Mesenchymal stem cell (in vitro differentiated cells and primary cell): ENCODE results near the gene TCF25.
A peak's percentile ranks its signal among the peaks of the same experiment; 100 is the strongest.

ENCODE experiments used
- DNase-seq: peaks from one replicate; pipeline ENCODE4 v3.0.0-alpha.2; 2013
- H2AFZ ChIP-seq: one replicate; pipeline ENCODE4 v1.6.1; 2013; ENCODE audit warnings: low read depth, mild to moderate bottlenecking, control low read depth, inconsistent platforms, low read length, moderate library complexity
- H2AK5ac ChIP-seq: 2 replicates; pipeline ENCODE4 v1.6.1; 2013; ENCODE audit warnings: low read length, moderate library complexity, mild to moderate bottlenecking, inconsistent platforms; ENCODE audit not compliant: severe bottlenecking
- H2BK120ac ChIP-seq: one replicate; pipeline ENCODE4 v1.6.1; 2013; ENCODE audit warnings: low read depth, mild to moderate bottlenecking, inconsistent platforms, low read length, moderate library complexity
- H2BK12ac ChIP-seq, 2 experiments: one replicate each; pipeline ENCODE4 v1.6.1; 2013; ENCODE audit warnings: inconsistent platforms in 2 of 2, low read length in 2 of 2, mild to moderate bottlenecking in 2 of 2, moderate library complexity in 2 of 2, control low read depth in 1 of 2
- H2BK15ac ChIP-seq: one replicate; pipeline ENCODE4 v1.6.1; 2013; ENCODE audit warnings: mild to moderate bottlenecking, low read depth, inconsistent platforms; ENCODE audit not compliant: poor library complexity, severe bottlenecking
- H2BK5ac ChIP-seq: 2 replicates; pipeline ENCODE4 v1.6.1; 2013; ENCODE audit warnings: low read depth, mild to moderate bottlenecking, low read length, control low read depth, inconsistent platforms; ENCODE audit not compliant: poor library complexity, severe bottlenecking
- H3K14ac ChIP-seq, 2 experiments: one replicate each; pipeline ENCODE4 v1.6.1; 2013; ENCODE audit warnings: inconsistent platforms in 2 of 2, low read length in 2 of 2, control low read depth in 1 of 2, mild to moderate bottlenecking in 1 of 2, moderate library complexity in 1 of 2
- H3K18ac ChIP-seq, 2 experiments: one replicate each; pipeline ENCODE4 v1.6.1; 2013; ENCODE audit warnings: inconsistent platforms in 2 of 2, low read length in 2 of 2, control low read depth in 1 of 2, low read depth in 1 of 2, mild to moderate bottlenecking in 1 of 2
- H3K23ac ChIP-seq, 2 experiments: one replicate each; pipeline ENCODE4 v1.6.1; 2013; ENCODE audit warnings: inconsistent platforms in 2 of 2, low read length in 2 of 2, mild to moderate bottlenecking in 2 of 2, moderate library complexity in 2 of 2, control low read depth in 1 of 2
- H3K27ac ChIP-seq: 2 replicates; pipeline ENCODE4 v1.5.1; 2013; ENCODE audit warnings: mild to moderate bottlenecking, moderate library complexity, low read length, control low read depth, inconsistent platforms; ENCODE audit not compliant: poor library complexity, severe bottlenecking
- H3K27me3 ChIP-seq, 2 experiments: 2 replicates each; pipeline versions ENCODE4 v1.6.1 to v1.7.0; 2013; ENCODE audit warnings: low read length in 2 of 2, mild to moderate bottlenecking in 2 of 2, moderate library complexity in 2 of 2, control low read depth in 1 of 2, inconsistent platforms in 1 of 2; ENCODE audit not compliant: control insufficient read depth in 1 of 2, insufficient read depth in 1 of 2
- H3K36me3 ChIP-seq, 2 experiments: 2 replicates each; pipeline versions ENCODE4 v1.6.1 to v1.7.0; 2013; ENCODE audit warnings: low read length in 2 of 2, control low read depth in 1 of 2, inconsistent platforms in 1 of 2, low read depth in 1 of 2, mild to moderate bottlenecking in 1 of 2; ENCODE audit not compliant: insufficient read depth in 2 of 2, control insufficient read depth in 1 of 2
- H3K4ac ChIP-seq, 2 experiments: one replicate each; pipeline ENCODE4 v1.6.1; 2013; ENCODE audit warnings: inconsistent platforms in 2 of 2, low read length in 2 of 2, mild to moderate bottlenecking in 2 of 2, moderate library complexity in 2 of 2, control low read depth in 1 of 2, low read depth in 1 of 2
- H3K4me1 ChIP-seq: 2 replicates; pipeline ENCODE4 v1.6.1; 2013; ENCODE audit warnings: low read depth, low read length, control low read depth; ENCODE audit not compliant: control insufficient read depth, insufficient read depth
- H3K4me2 ChIP-seq: 2 replicates; pipeline ENCODE4 v1.6.1; 2013; ENCODE audit warnings: low read length, mild to moderate bottlenecking, inconsistent platforms; ENCODE audit not compliant: poor library complexity, severe bottlenecking
- H3K4me3 ChIP-seq, 2 experiments: 2 replicates each; pipeline versions ENCODE4 v1.5.1 to v1.7.0; 2013; ENCODE audit warnings: low read length in 2 of 2, mild to moderate bottlenecking in 2 of 2, control low read depth in 1 of 2, low read depth in 1 of 2; ENCODE audit not compliant: insufficient read depth in 1 of 2
- H3K79me1 ChIP-seq: replicated peaks from 2 replicates; pipeline ENCODE4 v1.6.1; 2013; ENCODE audit warnings: mild to moderate bottlenecking, control low read depth, low read length, inconsistent platforms; ENCODE audit not compliant: poor library complexity, severe bottlenecking
- H3K9ac ChIP-seq: 2 replicates; pipeline ENCODE4 v1.7.0; 2013; ENCODE audit warnings: mild to moderate bottlenecking, low read length, moderate library complexity
- H3K9me3 ChIP-seq: 2 replicates; pipeline ENCODE4 v1.7.0; 2013; ENCODE audit warnings: mild to moderate bottlenecking, low read length; ENCODE audit not compliant: control insufficient read depth
- H4K8ac ChIP-seq: one replicate; pipeline ENCODE4 v1.6.1; 2013; ENCODE audit warnings: inconsistent platforms, mild to moderate bottlenecking, low read length, moderate library complexity
- H4K91ac ChIP-seq: one replicate; pipeline ENCODE4 v1.6.1; 2013; ENCODE audit warnings: mild to moderate bottlenecking, low read length, inconsistent platforms
- WGBS: methylation state at CpG from one replicate; pipeline ENCODE4 v1.1.7; 2013; ENCODE audit warnings: mixed read lengths; 5-methylcytosine and 5-hydroxymethylcytosine counted together

The TCF25 gene

DNA sequence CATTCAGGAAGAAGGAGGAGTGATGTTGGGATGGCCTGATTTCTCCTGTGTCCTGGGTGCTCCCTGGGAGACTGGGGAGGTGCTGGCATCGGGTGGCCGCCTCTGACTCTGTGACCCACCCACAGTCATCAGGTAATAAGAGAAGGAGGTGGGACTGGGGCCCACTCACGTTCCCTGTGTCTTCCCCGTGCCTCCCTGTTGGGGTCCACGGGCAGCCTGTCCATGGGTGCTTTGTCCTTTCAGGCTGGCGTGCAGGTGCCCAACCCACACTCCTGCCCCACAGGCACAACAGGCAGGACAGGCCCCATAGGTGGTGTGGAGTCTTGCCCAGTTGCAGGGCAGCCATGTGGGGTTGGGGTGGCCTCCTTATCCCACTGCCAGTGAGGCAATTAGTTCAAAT, 79.2 kb downstream of the TCF25 start:
- peaks cover 15% of the 10 kb centered on the region for H3K4me1 ChIP-seq
- WGBS, result 97% methylated on average over 5 of the region's 6 CpGs
- no peak overlapping the region for H2BK120ac ChIP-seq
- H3K27ac ChIP-seq, result no peak overlapping the region
- H3K36me3 ChIP-seq, result peaks cover 23 to 38% of the 10 kb centered on the region in 2 experiments
- no peak overlapping the region for H3K4me3 ChIP-seq
- no peak overlapping the region for H2AK5ac ChIP-seq
- no peak overlapping the region for H3K9ac ChIP-seq
- no peak overlapping the region for H2AFZ ChIP-seq
- peaks cover 46% of the 10 kb centered on the region for H3K79me1 ChIP-seq
- peak overlapping the region; percentile 48 for H4K91ac ChIP-seq
- no peak overlapping the region for H2BK5ac ChIP-seq
- no peaks in the 10 kb centered on the region for H3K9me3 ChIP-seq
- no peak overlapping the region for H3K18ac ChIP-seq
- no peak overlapping the region for H3K4me2 ChIP-seq
- H2BK15ac ChIP-seq, result no peak overlapping the region
- peaks cover 0 to 2% of the 10 kb centered on the region in 2 experiments for H3K27me3 ChIP-seq
- no peak overlapping the region for H4K8ac ChIP-seq
- no peak for DNase-seq
- no peak overlapping the region for H3K4ac ChIP-seq
- H3K14ac ChIP-seq, result no peak overlapping the region
- no peak overlapping the region for H2BK12ac ChIP-seq
- H3K23ac ChIP-seq, result peak overlapping the region in 1 of 2 experiments; percentile 16

DNA sequence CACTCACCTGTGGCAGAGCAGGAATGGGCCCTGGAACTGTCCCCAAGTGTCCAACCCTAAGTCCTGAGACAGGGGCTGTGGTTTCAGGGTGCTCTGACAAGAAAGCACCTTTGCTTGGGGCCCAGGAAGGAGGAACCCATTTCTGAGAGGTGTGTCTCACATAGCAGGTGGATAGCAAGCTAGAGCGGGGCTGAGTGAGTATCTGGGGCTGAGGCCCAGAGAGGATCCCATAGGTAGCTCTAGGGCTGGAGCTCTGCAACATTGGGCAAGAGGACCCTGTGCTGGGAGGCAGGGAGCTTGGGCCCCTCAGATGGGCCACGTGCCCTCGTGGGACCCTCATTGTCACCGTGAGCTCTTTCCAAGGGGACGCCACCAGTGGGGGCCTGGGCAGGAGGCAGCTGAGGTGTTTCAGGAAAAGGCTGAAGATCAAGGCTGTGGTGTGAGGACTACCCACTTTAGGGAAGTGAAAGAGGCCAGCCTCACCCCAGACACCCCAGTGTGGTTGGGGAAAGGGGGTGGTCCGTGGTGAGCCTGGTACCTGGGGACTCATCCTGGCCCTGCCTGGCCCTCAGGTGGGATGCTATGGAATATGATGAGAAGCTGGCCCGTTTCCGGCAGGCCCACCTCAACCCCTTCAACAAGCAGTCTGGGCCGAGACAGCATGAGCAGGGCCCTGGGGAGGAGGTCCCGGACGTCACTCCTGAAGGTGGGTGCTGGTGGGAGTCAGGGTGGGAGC, 80.4 kb downstream of the TCF25 start:
- no peak for DNase-seq
- Histone ChIP-seq H3K4me2 (no peak overlapping the region), H3K27ac (no peak overlapping the region), H3K36me3 (peaks cover 36 to 51% of the 10 kb centered on the region in 2 experiments), H3K79me1 (peaks cover 46% of the 10 kb centered on the region), H3K27me3 (no peaks in the 10 kb centered on the region), H2BK5ac (no peak overlapping the region), H2AK5ac (no peak overlapping the region), H4K8ac (peak overlapping the region; percentile 2), H3K18ac (no peak overlapping the region), H2BK120ac (no peak overlapping the region), H2BK15ac (no peak overlapping the region), H2BK12ac (no peak overlapping the region), H3K4ac (no peak overlapping the region), H4K91ac (no peak overlapping the region), H3K4me3 (no peak overlapping the region), H2AFZ (no peak overlapping the region), H3K4me1 (peaks cover 13% of the 10 kb centered on the region), H3K14ac (no peak overlapping the region), H3K9ac (no peak overlapping the region), H3K23ac (no peak overlapping the region), H3K9me3 (no peaks in the 10 kb centered on the region)
- WGBS, result over 99% methylated on average over 11 of the region's 11 CpGs

DNA sequence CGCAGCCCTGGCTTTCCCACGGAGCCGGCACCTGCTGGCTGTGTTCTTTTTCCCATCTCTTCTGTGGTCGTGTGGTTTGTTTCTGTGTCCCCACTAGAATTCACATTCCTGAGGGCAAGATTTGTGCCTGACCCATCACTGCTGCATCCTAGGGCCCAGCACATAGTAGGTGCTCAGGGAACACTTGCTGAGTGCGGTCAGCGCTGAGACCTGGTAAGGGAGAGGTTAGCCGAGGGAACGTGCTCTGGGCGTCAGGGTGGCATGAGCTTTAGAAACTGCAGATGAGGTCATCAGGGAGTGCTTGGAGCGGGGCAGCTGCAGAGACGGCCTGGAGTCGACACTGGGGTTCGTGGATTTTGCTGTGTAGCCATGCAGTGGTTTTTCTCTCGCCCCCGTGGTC, 81.1 kb downstream of the TCF25 start:
- no peak overlapping the region for H3K4me3 ChIP-seq
- no peak overlapping the region for H3K18ac ChIP-seq
- no peak overlapping the region for H3K23ac ChIP-seq
- H2BK120ac ChIP-seq, result no peak overlapping the region
- no peak overlapping the region for H2BK12ac ChIP-seq
- no peak overlapping the region for H3K9ac ChIP-seq
- H3K14ac ChIP-seq, result no peak overlapping the region
- H2BK15ac ChIP-seq, result no peak overlapping the region
- H2AK5ac ChIP-seq, result no peak overlapping the region
- no peak overlapping the region for H2AFZ ChIP-seq
- WGBS, result 95% methylated on average over 14 of the region's 15 CpGs
- peaks cover 9% of the 10 kb centered on the region for H3K4me1 ChIP-seq
- H4K8ac ChIP-seq, result no peak overlapping the region
- H3K27me3 ChIP-seq, result no peaks in the 10 kb centered on the region
- no peak overlapping the region for H3K4me2 ChIP-seq
- no peak overlapping the region for H3K27ac ChIP-seq
- no peak overlapping the region for H2BK5ac ChIP-seq
- no peak overlapping the region for H4K91ac ChIP-seq
- no peaks in the 10 kb centered on the region for H3K9me3 ChIP-seq
- peaks cover 46% of the 10 kb centered on the region for H3K79me1 ChIP-seq
- DNase-seq, result no peak
- H3K36me3 ChIP-seq, result peaks cover 41 to 53% of the 10 kb centered on the region in 2 experiments
- H3K4ac ChIP-seq, result no peak overlapping the region

DNA sequence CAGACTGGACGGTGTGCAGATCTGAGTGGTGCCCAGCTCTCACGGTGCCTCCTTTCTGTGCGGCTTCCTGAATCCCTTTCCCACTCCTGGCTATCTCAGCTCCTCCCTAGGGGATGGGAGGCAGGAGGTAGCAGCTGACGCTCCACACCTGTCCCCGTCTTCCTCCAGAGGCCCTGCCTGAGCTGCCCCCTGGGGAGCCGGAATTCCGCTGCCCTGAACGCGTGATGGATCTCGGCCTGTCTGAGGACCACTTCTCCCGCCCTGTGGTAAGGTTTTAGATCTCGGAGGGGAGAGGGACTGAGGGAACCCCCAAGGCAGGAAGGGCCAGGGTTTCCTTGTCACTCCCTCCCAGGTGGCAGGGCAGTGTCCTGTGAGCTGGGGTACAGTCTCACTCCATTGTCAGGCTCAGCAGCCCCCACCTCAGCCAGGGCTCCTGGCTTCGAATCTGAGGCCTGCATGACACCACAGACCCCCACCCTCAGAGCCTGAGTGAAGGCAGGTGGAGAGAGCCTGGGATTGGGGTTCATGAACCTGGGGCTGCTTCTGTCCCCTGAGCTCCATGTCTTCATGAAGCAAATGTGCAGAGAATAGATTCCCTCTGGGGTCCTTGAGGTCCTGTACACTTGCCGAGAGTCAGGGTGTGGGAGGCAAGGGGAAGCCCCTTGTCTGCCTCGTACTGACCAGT, 81.8 kb downstream of the TCF25 start:
- Histone ChIP-seq H3K14ac (no peak overlapping the region), H2BK120ac (no peak overlapping the region), H2BK15ac (no peak overlapping the region), H4K8ac (no peak overlapping the region), H2AK5ac (no peak overlapping the region), H3K4ac (no peak overlapping the region), H3K4me2 (no peak overlapping the region), H2AFZ (no peak overlapping the region), H3K18ac (no peak overlapping the region), H3K4me3 (no peak overlapping the region), H3K4me1 (peaks cover 2% of the 10 kb centered on the region), H3K79me1 (peaks cover 45% of the 10 kb centered on the region), H3K36me3 (peaks cover 42 to 59% of the 10 kb centered on the region in 2 experiments), H3K9ac (no peak overlapping the region), H3K23ac (no peak overlapping the region), H2BK5ac (no peak overlapping the region), H3K9me3 (no peaks in the 10 kb centered on the region), H3K27me3 (no peaks in the 10 kb centered on the region), H3K27ac (no peak overlapping the region), H2BK12ac (no peak overlapping the region), H4K91ac (no peak overlapping the region)
- WGBS, result 90% methylated on average over 14 of the region's 15 CpGs
- DNase-seq, result no peak
